ENCODE results near the gene CFAP73. TPM values are rescaled to one million over a fixed set of nuclear protein-coding genes. Genes with fewer than 3 reads are reported as not detected.

The CFAP73 gene
- total and polyA plus RNA-seq, 2 experiments from 2014 or later, result 0.50 to 0.59 TPM

DNA sequence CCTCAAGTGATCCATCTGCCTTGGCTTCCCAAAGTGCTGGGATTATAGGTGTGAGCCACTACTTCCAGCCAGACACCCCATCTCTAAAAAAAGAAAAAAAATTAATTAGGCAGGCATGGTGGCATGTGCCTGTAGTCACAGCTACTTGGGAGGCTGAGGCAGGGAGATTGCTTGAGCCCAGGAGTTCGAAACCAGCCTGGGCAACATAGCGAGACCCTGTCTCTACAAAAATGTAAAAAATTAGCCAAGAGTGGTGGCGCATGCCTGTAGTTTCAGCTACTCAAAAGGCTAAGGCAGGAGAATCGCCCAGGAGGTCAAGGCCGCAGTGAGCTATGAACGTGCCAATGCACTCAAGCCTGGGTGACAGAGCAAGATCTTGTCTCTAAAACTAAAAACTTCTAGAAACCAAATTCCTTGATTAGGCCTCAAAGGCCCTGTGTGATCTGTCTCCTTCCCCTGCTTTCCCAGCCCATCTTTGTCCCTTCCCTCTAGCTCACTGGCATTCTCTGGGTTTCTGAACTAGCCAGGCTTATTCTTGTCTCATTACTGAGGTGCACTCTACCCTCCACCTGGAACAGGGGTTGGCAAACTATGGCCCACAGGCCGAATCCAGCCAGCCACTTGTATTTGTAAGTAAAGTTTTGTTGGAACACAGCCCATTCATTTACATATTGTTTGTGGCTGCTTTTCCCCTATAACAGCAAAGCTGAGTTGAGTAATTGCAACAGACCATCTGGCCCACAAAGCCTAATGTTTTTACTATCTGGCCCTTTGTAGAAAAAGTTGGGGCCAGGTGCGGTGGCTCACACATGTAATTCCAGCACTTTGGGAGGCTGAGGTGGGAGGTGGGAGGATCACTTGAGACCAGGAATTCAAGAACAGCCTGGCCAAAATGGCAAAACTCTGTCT lies 54.6 kb downstream of the CFAP73 start:
- no peak for ATAC-seq
- H3K9me3 Mint-ChIP-seq, result peaks cover 6% of the 10 kb centered on the region; the same call in 2 of the 3 replicates
- peaks cover 2% of the 10 kb centered on the region for H3K27me3 Mint-ChIP-seq (ENCODE audit: insufficient read depth, low read depth, poor library complexity)
- H3K79me2 ChIP-seq (replicated peaks; ENCODE audit: insufficient read depth), result no peaks in the 10 kb centered on the region
- peaks cover 6% of the 10 kb centered on the region for H3K4me1 Mint-ChIP-seq
- no peak overlapping the region for H3K27ac Mint-ChIP-seq
- TF ChIP-seq NANOG (IDR thresholded peaks at IDR 0.05; ENCODE audit: borderline replicate concordance) (no peak), ZNF114 (CRISPR knock-in tag; IDR thresholded peaks at IDR 0.05) (no peak), ZNF331 (CRISPR knock-in tag; IDR thresholded peaks at IDR 0.05; ENCODE audit: low read depth) (no peak), POLR2AphosphoS5 (IDR thresholded peaks at IDR 0.05; ENCODE audit: low read depth) (no peak)
- TF ChIP-seq, protein P1, sequence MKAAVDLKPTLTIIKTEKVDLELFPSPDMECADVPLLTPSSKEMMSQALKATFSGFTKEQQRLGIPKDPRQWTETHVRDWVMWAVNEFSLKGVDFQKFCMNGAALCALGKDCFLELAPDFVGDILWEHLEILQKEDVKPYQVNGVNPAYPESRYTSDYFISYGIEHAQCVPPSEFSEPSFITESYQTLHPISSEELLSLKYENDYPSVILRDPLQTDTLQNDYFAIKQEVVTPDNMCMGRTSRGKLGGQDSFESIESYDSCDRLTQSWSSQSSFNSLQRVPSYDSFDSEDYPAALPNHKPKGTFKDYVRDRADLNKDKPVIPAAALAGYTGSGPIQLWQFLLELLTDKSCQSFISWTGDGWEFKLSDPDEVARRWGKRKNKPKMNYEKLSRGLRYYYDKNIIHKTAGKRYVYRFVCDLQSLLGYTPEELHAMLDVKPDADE (IDR thresholded peaks at IDR 0.05), result no peak
- TF ChIP-seq, protein P2, sequence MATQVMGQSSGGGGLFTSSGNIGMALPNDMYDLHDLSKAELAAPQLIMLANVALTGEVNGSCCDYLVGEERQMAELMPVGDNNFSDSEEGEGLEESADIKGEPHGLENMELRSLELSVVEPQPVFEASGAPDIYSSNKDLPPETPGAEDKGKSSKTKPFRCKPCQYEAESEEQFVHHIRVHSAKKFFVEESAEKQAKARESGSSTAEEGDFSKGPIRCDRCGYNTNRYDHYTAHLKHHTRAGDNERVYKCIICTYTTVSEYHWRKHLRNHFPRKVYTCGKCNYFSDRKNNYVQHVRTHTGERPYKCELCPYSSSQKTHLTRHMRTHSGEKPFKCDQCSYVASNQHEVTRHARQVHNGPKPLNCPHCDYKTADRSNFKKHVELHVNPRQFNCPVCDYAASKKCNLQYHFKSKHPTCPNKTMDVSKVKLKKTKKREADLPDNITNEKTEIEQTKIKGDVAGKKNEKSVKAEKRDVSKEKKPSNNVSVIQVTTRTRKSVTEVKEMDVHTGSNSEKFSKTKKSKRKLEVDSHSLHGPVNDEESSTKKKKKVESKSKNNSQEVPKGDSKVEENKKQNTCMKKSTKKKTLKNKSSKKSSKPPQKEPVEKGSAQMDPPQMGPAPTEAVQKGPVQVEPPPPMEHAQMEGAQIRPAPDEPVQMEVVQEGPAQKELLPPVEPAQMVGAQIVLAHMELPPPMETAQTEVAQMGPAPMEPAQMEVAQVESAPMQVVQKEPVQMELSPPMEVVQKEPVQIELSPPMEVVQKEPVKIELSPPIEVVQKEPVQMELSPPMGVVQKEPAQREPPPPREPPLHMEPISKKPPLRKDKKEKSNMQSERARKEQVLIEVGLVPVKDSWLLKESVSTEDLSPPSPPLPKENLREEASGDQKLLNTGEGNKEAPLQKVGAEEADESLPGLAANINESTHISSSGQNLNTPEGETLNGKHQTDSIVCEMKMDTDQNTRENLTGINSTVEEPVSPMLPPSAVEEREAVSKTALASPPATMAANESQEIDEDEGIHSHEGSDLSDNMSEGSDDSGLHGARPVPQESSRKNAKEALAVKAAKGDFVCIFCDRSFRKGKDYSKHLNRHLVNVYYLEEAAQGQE (IDR thresholded peaks at IDR 0.05; ENCODE audit: unreplicated experiment), result no peak
- TF ChIP-seq, protein P3, sequence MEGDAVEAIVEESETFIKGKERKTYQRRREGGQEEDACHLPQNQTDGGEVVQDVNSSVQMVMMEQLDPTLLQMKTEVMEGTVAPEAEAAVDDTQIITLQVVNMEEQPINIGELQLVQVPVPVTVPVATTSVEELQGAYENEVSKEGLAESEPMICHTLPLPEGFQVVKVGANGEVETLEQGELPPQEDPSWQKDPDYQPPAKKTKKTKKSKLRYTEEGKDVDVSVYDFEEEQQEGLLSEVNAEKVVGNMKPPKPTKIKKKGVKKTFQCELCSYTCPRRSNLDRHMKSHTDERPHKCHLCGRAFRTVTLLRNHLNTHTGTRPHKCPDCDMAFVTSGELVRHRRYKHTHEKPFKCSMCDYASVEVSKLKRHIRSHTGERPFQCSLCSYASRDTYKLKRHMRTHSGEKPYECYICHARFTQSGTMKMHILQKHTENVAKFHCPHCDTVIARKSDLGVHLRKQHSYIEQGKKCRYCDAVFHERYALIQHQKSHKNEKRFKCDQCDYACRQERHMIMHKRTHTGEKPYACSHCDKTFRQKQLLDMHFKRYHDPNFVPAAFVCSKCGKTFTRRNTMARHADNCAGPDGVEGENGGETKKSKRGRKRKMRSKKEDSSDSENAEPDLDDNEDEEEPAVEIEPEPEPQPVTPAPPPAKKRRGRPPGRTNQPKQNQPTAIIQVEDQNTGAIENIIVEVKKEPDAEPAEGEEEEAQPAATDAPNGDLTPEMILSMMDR (conservative IDR thresholded peaks at IDR 0.05; ENCODE audit: low read depth in 2 of 2), result no peak
- no peaks in the 10 kb centered on the region for H3K27me3 ChIP-seq (ENCODE audit: insufficient read depth)
- H3K4me1 ChIP-seq (ENCODE audit: insufficient read depth), result no peaks in the 10 kb centered on the region
- H3K27ac ChIP-seq (ENCODE audit: low read depth), result 0 out of 2 replicates have a peak overlapping the region, but pooled peaks have one; percentile 32
- no peaks in the 10 kb centered on the region for H3K9me2 ChIP-seq (ENCODE audit: insufficient read depth)
- no peaks in the 10 kb centered on the region for H3F3A ChIP-seq (replicated peaks; ENCODE audit: low read depth)
- no peak overlapping the region for H3K4me3 ChIP-seq
- peaks cover 6% of the 10 kb centered on the region for H3K36me3 Mint-ChIP-seq (ENCODE audit: low read depth)
- no peaks in the 10 kb centered on the region for H4K20me1 ChIP-seq (replicated peaks; ENCODE audit: insufficient read depth)
- no peak overlapping the region for H3K4me2 ChIP-seq
- DNase-seq (ENCODE audit: low spot score), result no peak
- H3K36me3 ChIP-seq (ENCODE audit: insufficient read depth), result no peaks in the 10 kb centered on the region
- H3K4me3 Mint-ChIP-seq, result no peak overlapping the region
- H2AFZ ChIP-seq, result no peak overlapping the region

- Histone ChIP-seq H3K4me3 (no peak overlapping the region), H3K79me2 (replicated peaks; ENCODE audit: insufficient read depth) (no peaks in the 10 kb centered on the region), H2AFZ (no peak overlapping the region), H3K9me2 (ENCODE audit: insufficient read depth) (no peaks in the 10 kb centered on the region), H4K20me1 (replicated peaks; ENCODE audit: insufficient read depth) (no peaks in the 10 kb centered on the region), H3K27ac (ENCODE audit: low read depth) (no peak overlapping the region), H3K36me3 (ENCODE audit: insufficient read depth) (no peaks in the 10 kb centered on the region), H3K4me1 (ENCODE audit: insufficient read depth) (no peaks in the 10 kb centered on the region), H3K4me2 (no peak overlapping the region), H3F3A (replicated peaks; ENCODE audit: low read depth) (no peaks in the 10 kb centered on the region), H3K27me3 (ENCODE audit: insufficient read depth) (no peaks in the 10 kb centered on the region)
- H3K4me1 Mint-ChIP-seq, result peaks cover 6% of the 10 kb centered on the region
- peaks cover 2% of the 10 kb centered on the region for H3K27me3 Mint-ChIP-seq (ENCODE audit: insufficient read depth, low read depth, poor library complexity)
- H3K4me3 Mint-ChIP-seq, result no peak overlapping the region
- ATAC-seq (no peak), DNase-seq (ENCODE audit: low spot score) (no peak)
- peaks cover 6% of the 10 kb centered on the region; the same call in 2 of the 3 replicates for H3K9me3 Mint-ChIP-seq
- no peak overlapping the region for H3K27ac Mint-ChIP-seq
- peaks cover 6% of the 10 kb centered on the region for H3K36me3 Mint-ChIP-seq (ENCODE audit: low read depth)
- TF ChIP-seq STAT1 (IDR thresholded peaks at IDR 0.05; ENCODE audit: unreplicated experiment) (no peak), CREB1 (CRISPR knock-in tag; IDR thresholded peaks at IDR 0.05; ENCODE audit: low read depth) (no peak), NANOG (IDR thresholded peaks at IDR 0.05; ENCODE audit: borderline replicate concordance) (no peak), EZH2phosphoT487 (IDR thresholded peaks at IDR 0.05; ENCODE audit: unreplicated experiment) (no peak), ZNF331 (CRISPR knock-in tag; IDR thresholded peaks at IDR 0.05; ENCODE audit: low read depth) (no peak)
- TF ChIP-seq, protein P3 (conservative IDR thresholded peaks at IDR 0.05; ENCODE audit: low read depth in 2 of 2), result no peak
- TF ChIP-seq, protein P2 (IDR thresholded peaks at IDR 0.05; ENCODE audit: unreplicated experiment), result no peak
These were observed 55.3 kb downstream of the CFAP73 start for GRCh38 chr12:113204804-113205203.
